Natural killer cell (primary cell): ENCODE measurements around the gene ITGAV. TPM values are rescaled to one million over a fixed set of nuclear protein-coding genes. Genes with fewer than 3 reads are reported as not detected.

Source experiments
- ATAC-seq, 3 donors: fragments of 150-1000 bp in 2 of 3; fragments of 200-7000 bp in 1 of 3; cut with Tn5 transposase; 1 replicate in 1 of 3; 2 replicates in 2 of 3; pipeline ENCODE4 v1.10.0; 2021; ENCODE audit warnings: mild to moderate bottlenecking in 2 of 3, moderate library complexity in 2 of 3
- DNase-seq, 2 donors: peaks; one replicate each; pipeline versions ENCODE4 v3.0.0 to v3.0.0-alpha.2; 2013 to 2021; ENCODE audit warnings: mixed read lengths in 1 of 2
- H3K27ac ChIP-seq: one replicate; pipeline ENCODE4 v1.5.1; 2013; ENCODE audit warnings: mild to moderate bottlenecking, low read length
- H3K27me3 ChIP-seq: one replicate; pipeline ENCODE4 v1.6.1; 2013; ENCODE audit warnings: low read length; ENCODE audit not compliant: control insufficient read depth, insufficient read depth
- H3K36me3 ChIP-seq: one replicate; pipeline ENCODE4 v1.6.1; 2013; ENCODE audit warnings: low read length; ENCODE audit not compliant: control insufficient read depth, insufficient read depth
- H3K4me1 ChIP-seq: one replicate; pipeline ENCODE4 v1.6.1; 2013; ENCODE audit warnings: low read length; ENCODE audit not compliant: control insufficient read depth, insufficient read depth
- H3K4me3 ChIP-seq: one replicate; pipeline ENCODE4 v1.5.1; 2013; ENCODE audit warnings: low read length
- H3K9me3 ChIP-seq: one replicate; pipeline ENCODE4 v1.6.1; 2013; ENCODE audit warnings: low read length; ENCODE audit not compliant: control insufficient read depth, insufficient read depth
- H3K27ac Mint-ChIP-seq, 2 donors: one replicate each; pipeline ENCODE4 v1.8.0; 2022; ENCODE audit warnings: mild to moderate bottlenecking in 2 of 2, mixed read lengths in 2 of 2, moderate library complexity in 1 of 2
- H3K27me3 Mint-ChIP-seq, 2 donors: one replicate each; pipeline ENCODE4 v1.8.0; 2022; ENCODE audit warnings: low read depth in 2 of 2, mixed read lengths in 2 of 2
- H3K36me3 Mint-ChIP-seq: one replicate; pipeline ENCODE4 v1.8.0; 2022; ENCODE audit warnings: mixed read lengths
- H3K4me1 Mint-ChIP-seq, 2 donors: one replicate each; pipeline ENCODE4 v1.8.0; 2022; ENCODE audit warnings: mixed read lengths in 2 of 2
- H3K4me3 Mint-ChIP-seq: one replicate; pipeline ENCODE4 v1.8.0; 2022; ENCODE audit warnings: mild to moderate bottlenecking, moderate library complexity, mixed read lengths
- H3K9me3 Mint-ChIP-seq, 2 donors: one replicate each; pipeline ENCODE4 v1.8.0; 2022; ENCODE audit warnings: mixed read lengths in 2 of 2
- CTCF ChIP-seq: fragments of 200-600 bp; IDR thresholded peaks from one replicate; pipeline ENCODE4 v1.8.0; 2022; ENCODE audit warnings: antibody characterized with exemption
- WGBS: methylation state at CpG from one replicate; pipeline ENCODE4 v1.1.7; 2013; ENCODE audit warnings: missing lambda C conversion rate; ENCODE audit not compliant: insufficient coverage; 5-methylcytosine and 5-hydroxymethylcytosine counted together
- intact Hi-C: fragments of 100-400 bp; cut with micrococcal nuclease; formaldehyde crosslinking; loops from one replicate; pipeline ENCODE4 v1.14.2; 2022
- total RNA-seq, 4 donors: library from RNA; stranded (reverse); fragments of 120-200 nt in 1 of 4; gene quantifications; one replicate each; pipeline versions ENCODE4 v1.2.3 to v1.2.4, GENCODE V29; 2013 to 2022

The ITGAV gene
- total RNA-seq, 3 donors from 2014 or later (not counting 1 experiment from before 2014, with no cell fraction given), result 10.7 to 14.7 (median 12.0) TPM

GRCh38 chr2:186607660-186608324, 17.9 kb downstream of the ITGAV start:
- Mint-ChIP-seq H3K27me3 (no peaks in the 10 kb centered on the region), H3K27ac (no peak overlapping the region), H3K4me3 (no peak overlapping the region), H3K9me3 (no peaks in the 10 kb centered on the region), H3K36me3 (no peaks in the 10 kb centered on the region), H3K4me1 (peaks cover 3 to 13% of the 10 kb centered on the region in 2 donors)
- Histone ChIP-seq H3K4me1 (no peaks in the 10 kb centered on the region), H3K36me3 (peaks cover 6% of the 10 kb centered on the region), H3K27me3 (no peaks in the 10 kb centered on the region), H3K9me3 (no peaks in the 10 kb centered on the region), H3K27ac (no peak overlapping the region), H3K4me3 (no peak overlapping the region)
- DNase-seq (no peak), ATAC-seq (no peak)
- 98% methylated on average over 6 of the region's 6 CpGs for WGBS
- no peak for TF ChIP-seq CTCF
- intact Hi-C loops, result no loop called here

- H3K4me3 ChIP-seq, result no peak overlapping the region
- 90% methylated on average over 7 of the region's 7 CpGs for WGBS
- no peak for TF ChIP-seq CTCF
- peaks cover 3 to 13% of the 10 kb centered on the region in 2 donors for H3K4me1 Mint-ChIP-seq
- no peak overlapping the region for H3K27ac Mint-ChIP-seq
- H3K27ac ChIP-seq, result no peak overlapping the region
- DNase-seq, result no peak
- no peaks in the 10 kb centered on the region for H3K4me1 ChIP-seq
- ATAC-seq, result no peak
- peaks cover 3% of the 10 kb centered on the region for H3K36me3 ChIP-seq
- intact Hi-C loops, result no loop called here
- H3K27me3 ChIP-seq, result no peaks in the 10 kb centered on the region
- no peaks in the 10 kb centered on the region for H3K36me3 Mint-ChIP-seq
- no peaks in the 10 kb centered on the region for H3K27me3 Mint-ChIP-seq
- no peaks in the 10 kb centered on the region for H3K9me3 Mint-ChIP-seq
- no peaks in the 10 kb centered on the region for H3K9me3 ChIP-seq
- no peak overlapping the region for H3K4me3 Mint-ChIP-seq
Measured at GRCh38 chr2:186610785-186611184, 20.9 kb downstream of the ITGAV start.

DNA sequence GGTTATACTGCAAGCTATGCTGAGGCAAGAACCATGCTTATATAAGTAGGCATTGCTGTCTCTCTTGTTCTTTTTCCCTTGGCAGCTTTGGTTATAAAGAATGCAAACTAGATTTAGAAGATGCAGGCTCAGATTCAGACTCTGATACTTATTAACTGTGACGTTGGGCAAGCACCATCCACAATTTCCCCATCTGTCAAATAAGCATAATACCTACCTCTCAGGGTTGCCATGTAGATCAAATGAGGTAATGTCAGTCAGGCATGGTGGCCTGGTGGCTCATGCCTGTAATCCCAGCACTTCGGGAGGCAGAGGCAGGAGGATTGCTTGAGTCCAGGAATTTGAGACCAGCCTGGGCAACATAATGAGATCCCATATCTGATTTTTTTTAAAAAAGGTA, 21.7 kb downstream of the ITGAV start:
- H3K4me1 Mint-ChIP-seq, result peaks cover 3 to 13% of the 10 kb centered on the region in 2 donors
- H3K27ac Mint-ChIP-seq, result no peak overlapping the region
- H3K36me3 Mint-ChIP-seq, result no peaks in the 10 kb centered on the region
- no peak overlapping the region for H3K27ac ChIP-seq
- H3K9me3 ChIP-seq, result no peaks in the 10 kb centered on the region
- H3K36me3 ChIP-seq, result no peaks in the 10 kb centered on the region
- DNase-seq (no peak), ATAC-seq (no peak)
- H3K4me1 ChIP-seq, result no peaks in the 10 kb centered on the region
- H3K27me3 Mint-ChIP-seq, result no peaks in the 10 kb centered on the region
- intact Hi-C loops, result no loop called here
- H3K4me3 ChIP-seq, result no peak overlapping the region
- 94% methylated on average over 2 of the region's 2 CpGs for WGBS
- no peaks in the 10 kb centered on the region for H3K27me3 ChIP-seq
- TF ChIP-seq CTCF, result no peak
- no peaks in the 10 kb centered on the region for H3K9me3 Mint-ChIP-seq
- no peak overlapping the region for H3K4me3 Mint-ChIP-seq

DNA sequence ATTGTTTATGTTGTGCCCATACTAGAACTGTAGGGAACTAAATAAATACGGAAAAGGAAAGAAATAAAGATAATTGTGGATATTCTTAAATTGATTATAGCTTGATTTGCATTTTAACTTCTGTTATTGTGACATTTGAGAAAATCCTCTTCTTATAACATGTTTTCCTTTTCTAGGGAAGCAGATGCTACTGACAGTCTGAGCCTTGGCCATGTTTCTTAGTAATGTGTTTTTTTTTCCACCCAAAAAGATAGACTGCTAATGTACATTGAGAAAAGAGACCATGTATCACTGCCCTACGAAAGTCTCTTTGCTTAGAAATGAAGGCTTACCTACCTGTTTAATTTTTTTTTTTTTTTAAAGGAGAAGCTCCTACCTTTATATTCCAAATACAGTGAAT, 22.2 kb downstream of the ITGAV start:
- no CpG with 5 or more reads among the region's 2 CpGs for WGBS
- Histone ChIP-seq H3K36me3 (no peaks in the 10 kb centered on the region), H3K4me1 (no peaks in the 10 kb centered on the region), H3K27me3 (no peaks in the 10 kb centered on the region), H3K27ac (no peak overlapping the region), H3K4me3 (no peak overlapping the region), H3K9me3 (no peaks in the 10 kb centered on the region)
- no peaks in the 10 kb centered on the region for H3K9me3 Mint-ChIP-seq
- ATAC-seq (no peak), DNase-seq (no peak)
- H3K27me3 Mint-ChIP-seq, result no peaks in the 10 kb centered on the region
- no peak for TF ChIP-seq CTCF
- no peaks in the 10 kb centered on the region for H3K36me3 Mint-ChIP-seq
- H3K27ac Mint-ChIP-seq, result no peak overlapping the region
- intact Hi-C loops, result no loop called here
- H3K4me3 Mint-ChIP-seq, result no peak overlapping the region
- peaks cover 3 to 9% of the 10 kb centered on the region in 2 donors for H3K4me1 Mint-ChIP-seq
